ENCODE results near the gene HBE1. TPM values are rescaled to one million over a fixed set of nuclear protein-coding genes. Genes with fewer than 3 reads are reported as not detected.

Gene HBE1
- total and polyA plus RNA-seq, 2 of the 8 experiments (the other 6 are each of a cell fraction or from before 2014, with no cell fraction given), result 0.39 TPM; not detected in 1

DNA sequence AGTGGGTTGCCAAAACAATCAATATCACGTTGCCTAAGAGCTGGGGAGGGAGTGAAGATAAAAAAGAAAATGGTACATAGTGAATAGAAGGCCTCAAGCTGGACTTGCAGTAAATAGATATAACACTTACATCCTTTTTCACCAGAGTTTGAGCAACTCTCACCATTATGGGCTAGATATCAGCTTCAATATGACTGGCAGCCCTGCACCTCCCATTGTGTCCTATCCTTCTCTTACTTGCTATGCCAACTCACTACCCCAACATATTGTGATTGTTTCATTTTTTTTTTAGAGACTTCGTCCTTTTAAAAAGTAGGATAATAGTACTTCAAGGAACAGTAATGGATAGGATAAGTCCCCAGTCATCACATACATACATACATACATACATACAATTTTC lies 27.5 kb downstream of the HBE1 start (continued):
- TF ChIP-seq, protein P1, sequence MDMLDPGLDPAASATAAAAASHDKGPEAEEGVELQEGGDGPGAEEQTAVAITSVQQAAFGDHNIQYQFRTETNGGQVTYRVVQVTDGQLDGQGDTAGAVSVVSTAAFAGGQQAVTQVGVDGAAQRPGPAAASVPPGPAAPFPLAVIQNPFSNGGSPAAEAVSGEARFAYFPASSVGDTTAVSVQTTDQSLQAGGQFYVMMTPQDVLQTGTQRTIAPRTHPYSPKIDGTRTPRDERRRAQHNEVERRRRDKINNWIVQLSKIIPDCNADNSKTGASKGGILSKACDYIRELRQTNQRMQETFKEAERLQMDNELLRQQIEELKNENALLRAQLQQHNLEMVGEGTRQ (IDR thresholded peaks at IDR 0.05; ENCODE audit: low read length), result no peak
- TF ChIP-seq BACH1 (IDR thresholded peaks at IDR 0.05; ENCODE audit: low read length) (no peak), POLR2A (IDR thresholded peaks at IDR 0.05; ENCODE audit: control extremely low read depth in 1 of 2, low read depth in 2 of 2, low read length in 2 of 2) (no peak)

Data from H1 (cell line).